GM12878 (cell line): ENCODE results near the gene MAN2A2. TPM values are rescaled to one million over a fixed set of nuclear protein-coding genes. Genes with fewer than 3 reads are reported as not detected.

ENCODE experiments used
- CBX3 ChIP-seq: fragments of 200-600 bp; sonication (generic); IDR thresholded peaks from 2 replicates; pipeline ENCODE4 v1.6.1; 2016; ENCODE audit warnings: low read depth, borderline replicate concordance
- CEBPB ChIP-seq, 2 experiments: fragments of 150-350 bp in 1 of 2; IDR thresholded peaks; 2 replicates each; pipeline ENCODE4 v1.6.1; 2012 to 2014; ENCODE audit warnings: low read depth in 2 of 2, low read length in 2 of 2, borderline replicate concordance in 1 of 2, inconsistent platforms in 1 of 2
- CREB1 ChIP-seq: IDR thresholded peaks from 2 replicates; pipeline ENCODE4 v1.6.1; 2012; ENCODE audit warnings: low read depth, mild to moderate bottlenecking, inconsistent platforms
- EED ChIP-seq: sonication (generic); IDR thresholded peaks from 2 replicates; pipeline ENCODE4 v1.6.1; 2016; ENCODE audit warnings: antibody characterized with exemption, low read depth
- EGR1 ChIP-seq, 2 experiments: IDR thresholded peaks; 1 replicate in 1 of 2; 2 replicates in 1 of 2; pipeline ENCODE4 v1.6.1; 2011 to 2012; ENCODE audit warnings: low read depth in 2 of 2, low read length in 2 of 2, borderline replicate concordance in 1 of 2, mild to moderate bottlenecking in 1 of 2, moderate library complexity in 1 of 2
- FOXM1 ChIP-seq: IDR thresholded peaks from 2 replicates; pipeline ENCODE4 v1.6.1; 2012; ENCODE audit warnings: low read depth, mild to moderate bottlenecking, inconsistent platforms, low read length, moderate library complexity
- JUNB ChIP-seq: IDR thresholded peaks from 2 replicates; pipeline ENCODE4 v1.6.1; 2016; ENCODE audit warnings: antibody characterized with exemption, mild to moderate bottlenecking
- MEF2B ChIP-seq: fragments of 450-650 bp; IDR thresholded peaks from 2 replicates; pipeline ENCODE4 v1.6.1; 2018; ENCODE audit warnings: mild to moderate bottlenecking, moderate library complexity; ENCODE audit not compliant: partially characterized antibody, poor library complexity, severe bottlenecking
- MYC ChIP-seq: IDR thresholded peaks from 2 replicates; pipeline ENCODE4 v1.6.1; 2011; ENCODE audit warnings: mild to moderate bottlenecking, low read length, moderate library complexity, inconsistent platforms; ENCODE audit not compliant: insufficient read depth, insufficient replicate concordance, insufficient read length, severe bottlenecking
- NBN ChIP-seq: fragments of 450-650 bp; IDR thresholded peaks from 2 replicates; pipeline ENCODE4 v1.6.1; 2016
- PAX8 ChIP-seq: fragments of 450-650 bp; IDR thresholded peaks from 2 replicates; pipeline ENCODE4 v1.6.1; 2017; ENCODE audit warnings: mild to moderate bottlenecking, moderate library complexity
- PBX3 ChIP-seq: IDR thresholded peaks from 2 replicates; pipeline ENCODE4 v1.6.1; 2011; ENCODE audit warnings: mild to moderate bottlenecking, low read depth, low read length, moderate library complexity; ENCODE audit not compliant: insufficient replicate concordance
- RB1 ChIP-seq: fragments of 450-650 bp; formaldehyde crosslinking; IDR thresholded peaks from 2 replicates; pipeline ENCODE4 v1.6.1; 2017; ENCODE audit warnings: mild to moderate bottlenecking, borderline replicate concordance
- SIN3A ChIP-seq: IDR thresholded peaks from 2 replicates; pipeline ENCODE4 v1.6.1; 2012; ENCODE audit warnings: low read depth, low read length, improper control_type of control experiment
- SKIL ChIP-seq: fragments of 450-650 bp; IDR thresholded peaks from 2 replicates; pipeline ENCODE4 v1.6.1; 2017; ENCODE audit warnings: mild to moderate bottlenecking, low read depth, inconsistent platforms; ENCODE audit not compliant: poor library complexity, severe bottlenecking
- SP1 ChIP-seq: IDR thresholded peaks from one replicate; pipeline ENCODE4 v1.6.1; 2011; ENCODE audit warnings: low read depth, low read length
- SUZ12 ChIP-seq: fragments of 200-600 bp; sonication (generic); IDR thresholded peaks from one replicate; pipeline ENCODE4 v1.6.1; 2018; ENCODE audit warnings: antibody characterized with exemption, mild to moderate bottlenecking; ENCODE audit not compliant: unreplicated experiment
- TCF12 ChIP-seq: IDR thresholded peaks from 2 replicates; pipeline ENCODE4 v1.6.1; 2011; ENCODE audit warnings: low read depth, mild to moderate bottlenecking, low read length
- YBX1 ChIP-seq: fragments of 450-650 bp; IDR thresholded peaks from 2 replicates; pipeline ENCODE4 v1.6.1; 2016; ENCODE audit warnings: antibody characterized with exemption
- ZNF207 ChIP-seq: fragments of 450-650 bp; IDR thresholded peaks from 2 replicates; pipeline ENCODE4 v1.6.1; 2014; ENCODE audit warnings: antibody characterized with exemption, mild to moderate bottlenecking, borderline replicate concordance
- ZNF592 ChIP-seq: fragments of 450-650 bp; IDR thresholded peaks from 2 replicates; pipeline ENCODE4 v1.6.1; 2017; ENCODE audit warnings: mild to moderate bottlenecking, moderate library complexity
- ZNF622 ChIP-seq: fragments of 450-650 bp; IDR thresholded peaks from 2 replicates; pipeline ENCODE4 v1.6.1; 2017; ENCODE audit warnings: mild to moderate bottlenecking, inconsistent platforms
- polyA plus RNA-seq, 11 experiments: library from polyadenylated mRNA; depleted of rRNA in 4 of 11; unstranded in 6 of 11; stranded (reverse) in 5 of 11; fragments of >200 nt; fragmentation: Nextera tagmentation in 4 of 11; fragmentation: Illumina TruSeq in 1 of 11; extraction: Ambion mirVana in 4 of 11; extraction: Trizol in 1 of 11; gene quantifications; 1 replicate in 1 of 11; 2 replicates in 10 of 11; pipeline versions ENCODE4 v1.2.1 to v1.2.3, GENCODE V29; 2011 to 2016; ENCODE audit warnings: inconsistent platforms in 2 of 11, missing spikeins in 2 of 11, low read depth in 1 of 11
- total RNA-seq, 4 experiments: library from RNA; depleted of rRNA in 3 of 4; stranded (reverse); fragments of >200 nt in 3 of 4; fragmentation: Illumina TruSeq in 1 of 4; extraction: Trizol in 1 of 4; gene quantifications; 2 replicates each; pipeline versions ENCODE4 v1.2.1 to v1.2.3, GENCODE V29; 2013 to 2021

The MAN2A2 gene
- total and polyA plus RNA-seq, 10 of the 15 experiments (the other 5 are each of a cell fraction or from before 2014, with no cell fraction given) = 4.2 to 79.4 (median 23.2) TPM

- TF ChIP-seq SKIL (peak; percentile 57), PAX8 (no peak), PBX3 (no peak), NBN (peak; percentile 56; the same call in 1 of the 2 replicates), ZNF592 (0 out of 2 replicates have a peak, but pooled peaks have one; percentile 53), FOXM1 (peak; percentile 41; the same call in 1 of the 2 replicates), RB1 (no peak), SP1 (peak; percentile 5), EED (no peak), JUNB (no peak), ZNF207 (peak; percentile 62; the same call in 1 of the 2 replicates), EGR1 (IDR thresholded peaks at IDR 0.05; ENCODE audit: borderline replicate concordance in 1 of 2, low read depth in 2 of 2, low read length in 2 of 2) (no peak), CREB1 (no peak), SUZ12 (no peak), CEBPB (IDR thresholded peaks at IDR 0.05; ENCODE audit: borderline replicate concordance in 1 of 2, low read depth in 2 of 2, low read length in 2 of 2) (no peak), YBX1 (no peak), CBX3 (no peak), TCF12 (no peak), MEF2B (no peak), ZNF622 (no peak), MYC (no peak), SIN3A (no peak)
Observed at GRCh38 chr15:90885432-90886290, 17.4 kb upstream of the MAN2A2 start (continued).
